Fibroblast of skin of abdomen (primary cell): ENCODE data around the gene METTL21C.

Experiments
- DNase-seq: peaks from one replicate; pipeline ENCODE4 v3.0.0-alpha.2; 2013

METTL21C gene

GRCh38 chr13:102658660-102659059 lies 36.2 kb downstream of the METTL21C start:
- no peak for DNase-seq

GRCh38 chr13:102657630-102658029 lies 37.2 kb downstream of the METTL21C start:
- DNase-seq: no peak

- DNase-seq: no peak
These were observed 40.1 kb downstream of the METTL21C start for GRCh38 chr13:102654756-102655155.

- peak; percentile 67 for DNase-seq
These were observed 43.0 kb downstream of the METTL21C start for GRCh38 chr13:102651892-102652291.

- peak; percentile 29 for DNase-seq
These were observed 43.5 kb downstream of the METTL21C start for GRCh38 chr13:102651392-102651791.

DNA sequence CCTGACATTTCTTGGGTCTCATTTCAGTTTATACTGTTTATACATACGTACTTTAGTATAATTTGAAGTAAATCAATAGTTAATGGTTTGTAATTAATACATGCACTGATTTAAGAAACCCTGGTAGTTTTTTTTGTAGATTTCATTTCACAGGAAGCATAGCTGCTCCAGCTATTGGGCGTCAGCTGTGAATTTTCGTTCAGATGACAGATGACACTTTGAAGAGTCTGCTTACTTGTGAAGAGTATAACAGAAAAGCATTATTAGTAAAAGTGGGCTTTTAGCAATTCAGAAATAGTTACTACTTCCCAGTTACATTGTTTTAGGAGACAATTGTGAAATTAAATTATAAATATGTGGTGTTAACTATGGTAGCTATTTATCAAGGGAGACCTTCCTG lies 44.4 kb downstream of the METTL21C start:
- DNase-seq: no peak

DNA sequence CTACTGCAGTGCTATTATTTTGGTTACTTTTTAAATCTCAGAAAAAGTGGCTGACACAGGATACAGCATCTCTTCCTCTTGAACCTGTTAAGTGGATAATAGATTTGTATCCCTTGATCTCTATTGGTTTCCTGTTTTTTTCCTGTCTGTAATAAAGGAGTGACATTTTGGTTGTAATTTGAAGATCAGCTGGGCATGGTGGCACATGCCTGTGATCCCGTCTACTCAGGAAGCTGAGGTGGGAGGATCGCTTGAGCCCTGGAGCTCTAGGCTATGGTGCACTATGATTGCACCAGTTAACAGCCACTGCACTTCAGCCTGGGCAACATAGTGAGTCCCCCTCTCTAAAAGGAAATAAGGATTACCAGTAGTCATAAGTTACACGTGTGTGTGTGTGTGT lies 46.8 kb downstream of the METTL21C start:
- no peak for DNase-seq

DNA sequence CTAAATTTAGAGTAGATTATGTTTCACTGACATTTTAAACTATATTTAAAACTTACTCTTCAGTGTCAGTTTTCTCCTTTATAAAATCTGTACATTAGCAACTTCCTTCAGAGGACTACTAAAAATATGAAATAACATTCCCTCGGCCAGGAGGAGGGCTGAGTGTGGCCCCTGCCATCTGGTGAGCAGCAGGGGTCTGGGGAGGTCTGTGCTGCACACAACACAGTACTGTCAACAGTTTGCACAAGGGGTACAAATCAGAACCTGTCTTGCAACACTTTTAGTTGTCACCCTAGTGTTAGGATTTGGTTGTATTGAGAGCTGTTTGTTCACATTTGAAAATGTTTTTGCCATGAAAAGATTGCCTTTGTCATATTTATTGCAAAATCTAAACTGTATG lies 49.1 kb downstream of the METTL21C start:
- no peak for DNase-seq

- no peak for DNase-seq
These were observed 51.2 kb downstream of the METTL21C start for GRCh38 chr13:102643656-102644055.

GRCh38 chr13:102642475-102642874 lies 52.4 kb downstream of the METTL21C start:
- DNase-seq: no peak

DNA sequence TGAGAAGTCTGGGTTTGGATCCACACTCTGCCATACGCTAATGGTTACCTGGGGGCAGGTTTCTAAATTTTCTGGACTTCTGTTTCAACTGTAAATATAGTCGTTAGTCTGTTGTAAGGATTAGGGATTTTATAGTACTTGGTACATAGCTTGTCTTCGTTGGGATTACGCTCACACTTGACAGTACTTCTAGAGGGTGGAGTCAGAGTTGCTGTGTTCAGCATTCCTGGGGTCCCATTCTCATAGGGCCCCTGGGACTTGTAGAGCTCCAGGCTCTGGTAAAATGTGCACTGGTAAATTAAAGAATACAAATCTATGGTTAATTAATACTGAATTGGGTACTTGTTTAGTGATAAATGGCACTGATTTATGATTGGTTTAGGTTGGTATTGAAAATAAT lies 52.8 kb downstream of the METTL21C start:
- no peak for DNase-seq

GRCh38 chr13:102638741-102639140 lies 56.1 kb downstream of the METTL21C start:
- no peak for DNase-seq
